Measurements from ENCODE around the gene CSTB.

The CSTB gene

GRCh38 chr21:43744725-43745124 is 31.4 kb downstream of the CSTB start:
- Histone ChIP-seq H3K79me2 (ENCODE audit: low read length) (peaks cover 63% of the 10 kb centered on the region), H3F3A (ENCODE audit: insufficient read depth, low read length) (peaks cover 10% of the 10 kb centered on the region), H3K4me2 (ENCODE audit: low read depth, low read length) (no peak overlapping the region), H4K20me1 (ENCODE audit: insufficient read depth, low read length) (peaks cover 6% of the 10 kb centered on the region), H3K36me3 (replicated peaks; ENCODE audit: insufficient read depth, low read length) (peaks cover 29% of the 10 kb centered on the region), H3K9me3 (replicated peaks; ENCODE audit: insufficient read depth, low read length) (no peaks in the 10 kb centered on the region), H3K4me3 (ENCODE audit: low read length) (no peak overlapping the region), H3K27ac (ENCODE audit: low read length) (no peak overlapping the region), H3K9ac (ENCODE audit: low read length) (no peak overlapping the region), H2AFZ (ENCODE audit: low read length) (no peak overlapping the region), H3K9me2 (replicated peaks; ENCODE audit: insufficient read depth, low read length) (no peaks in the 10 kb centered on the region), H3K4me1 (ENCODE audit: low read length) (no peaks in the 10 kb centered on the region), H3K27me3 (replicated peaks; ENCODE audit: insufficient read depth, low read length) (no peaks in the 10 kb centered on the region)
- DNase-seq: no peak
- no peak for TF ChIP-seq CTCF (IDR thresholded peaks at IDR 0.05; ENCODE audit: low read length)
- TF ChIP-seq EZH2 (optimal IDR thresholded peaks at IDR 0.05; ENCODE audit: low read depth, low read length): no peak
- no peak for TF ChIP-seq EZH2phosphoT487 (IDR thresholded peaks at IDR 0.05; ENCODE audit: low read length)

GRCh38 chr21:43743947-43744346 is 32.2 kb downstream of the CSTB start:
- Histone ChIP-seq H3K79me2 (ENCODE audit: low read length) (peaks cover 71% of the 10 kb centered on the region), H3K4me2 (ENCODE audit: low read depth, low read length) (no peak overlapping the region), H4K20me1 (ENCODE audit: insufficient read depth, low read length) (peaks cover 6% of the 10 kb centered on the region), H3K27ac (ENCODE audit: low read length) (no peak overlapping the region), H3K9ac (ENCODE audit: low read length) (no peak overlapping the region), H3K4me1 (ENCODE audit: low read length) (no peaks in the 10 kb centered on the region), H3K9me3 (replicated peaks; ENCODE audit: insufficient read depth, low read length) (no peaks in the 10 kb centered on the region), H3K4me3 (ENCODE audit: low read length) (no peak overlapping the region), H3F3A (ENCODE audit: insufficient read depth, low read length) (peaks cover 14% of the 10 kb centered on the region), H3K36me3 (replicated peaks; ENCODE audit: insufficient read depth, low read length) (peaks cover 25% of the 10 kb centered on the region), H2AFZ (ENCODE audit: low read length) (no peak overlapping the region), H3K9me2 (replicated peaks; ENCODE audit: insufficient read depth, low read length) (no peaks in the 10 kb centered on the region), H3K27me3 (replicated peaks; ENCODE audit: insufficient read depth, low read length) (no peaks in the 10 kb centered on the region)
- TF ChIP-seq EZH2phosphoT487 (IDR thresholded peaks at IDR 0.05; ENCODE audit: low read length) (no peak), CTCF (IDR thresholded peaks at IDR 0.05; ENCODE audit: low read length) (no peak), EZH2 (optimal IDR thresholded peaks at IDR 0.05; ENCODE audit: low read depth, low read length) (no peak)
- no peak for DNase-seq

GRCh38 chr21:43741423-43742096 is 34.5 kb downstream of the CSTB start:
- Histone ChIP-seq H2AFZ (ENCODE audit: low read length) (no peak overlapping the region), H3K4me1 (ENCODE audit: low read length) (no peaks in the 10 kb centered on the region), H4K20me1 (ENCODE audit: insufficient read depth, low read length) (peaks cover 15% of the 10 kb centered on the region)

More at GRCh38 chr21:43741423-43742096, 34.5 kb downstream of the CSTB start:
- no peak for DNase-seq
- Histone ChIP-seq H3K9me3 (replicated peaks; ENCODE audit: insufficient read depth, low read length) (no peaks in the 10 kb centered on the region), H3K36me3 (replicated peaks; ENCODE audit: insufficient read depth, low read length) (peaks cover 31% of the 10 kb centered on the region), H3K9me2 (replicated peaks; ENCODE audit: insufficient read depth, low read length) (no peaks in the 10 kb centered on the region), H3K27ac (ENCODE audit: low read length) (no peak overlapping the region), H3K9ac (ENCODE audit: low read length) (no peak overlapping the region), H3K4me3 (ENCODE audit: low read length) (no peak overlapping the region), H3F3A (ENCODE audit: insufficient read depth, low read length) (peaks cover 14% of the 10 kb centered on the region), H3K4me2 (ENCODE audit: low read depth, low read length) (no peak overlapping the region), H3K27me3 (replicated peaks; ENCODE audit: insufficient read depth, low read length) (no peaks in the 10 kb centered on the region), H3K79me2 (ENCODE audit: low read length) (peaks cover 77% of the 10 kb centered on the region)
- TF ChIP-seq EZH2 (optimal IDR thresholded peaks at IDR 0.05; ENCODE audit: low read depth, low read length) (no peak), EZH2phosphoT487 (IDR thresholded peaks at IDR 0.05; ENCODE audit: low read length) (no peak), CTCF (IDR thresholded peaks at IDR 0.05; ENCODE audit: low read length) (no peak)

Data from MM.1S (cell line).